NCI-H446 (cell line): ENCODE results near the gene HAUS6.
A peak's percentile ranks its signal among the peaks of the same experiment; 100 is the strongest.
"Not testable (repeated sequence)": the region's sequence is repeated elsewhere in the genome, so short reads cannot be mapped to it uniquely, and the experiment has no call there.

Experiments used
- DNase-seq, 2 experiments: peaks; one replicate each; lab custom pipeline; 2025; lab: John Stamatoyannopoulos, UW

Gene HAUS6

GRCh38 chr9:19033015-19033414 lies 69.7 kb downstream of the HAUS6 start, which contains the start of gene SAXO1:
TSS of gene SAXO1 (minus strand) at chr9:19033209. CDS start at chr9:19032908, 301 bp downstream.
- DNase-seq = no peak

- DNase-seq = no peak
Observed at GRCh38 chr9:19032406-19032805, 70.3 kb downstream of the HAUS6 start.

GRCh38 chr9:19030899-19031298 lies 71.8 kb downstream of the HAUS6 start:
- no peak for DNase-seq

GRCh38 chr9:19028835-19029451 lies 73.8 kb downstream of the HAUS6 start:
- DNase-seq = peak; percentile 45 to 84

- DNase-seq = no peak
Observed at GRCh38 chr9:19027825-19028224, 74.9 kb downstream of the HAUS6 start.

GRCh38 chr9:19026375-19026774 lies 76.3 kb downstream of the HAUS6 start:
- DNase-seq = no peak

- DNase-seq = no peak
Observed at GRCh38 chr9:19023078-19023477, 79.6 kb downstream of the HAUS6 start.

GRCh38 chr9:19022206-19022605 lies 80.5 kb downstream of the HAUS6 start:
- no peak for DNase-seq

- not testable (repeated sequence) for DNase-seq
Observed at GRCh38 chr9:19021649-19022048, 81.1 kb downstream of the HAUS6 start.

GRCh38 chr9:19020886-19021455 lies 81.7 kb downstream of the HAUS6 start:
- no peak for DNase-seq

- no peak for DNase-seq
Observed at GRCh38 chr9:19018201-19018600, 84.5 kb downstream of the HAUS6 start.

GRCh38 chr9:19009391-19009965 lies 93.2 kb downstream of the HAUS6 start:
- DNase-seq = no peak
